ENCODE data around the gene MXRA8.
"Not testable (repeated sequence)": the region's sequence is repeated elsewhere in the genome, so short reads cannot be mapped to it uniquely, and the experiment has no call there.

Gene MXRA8

DNA sequence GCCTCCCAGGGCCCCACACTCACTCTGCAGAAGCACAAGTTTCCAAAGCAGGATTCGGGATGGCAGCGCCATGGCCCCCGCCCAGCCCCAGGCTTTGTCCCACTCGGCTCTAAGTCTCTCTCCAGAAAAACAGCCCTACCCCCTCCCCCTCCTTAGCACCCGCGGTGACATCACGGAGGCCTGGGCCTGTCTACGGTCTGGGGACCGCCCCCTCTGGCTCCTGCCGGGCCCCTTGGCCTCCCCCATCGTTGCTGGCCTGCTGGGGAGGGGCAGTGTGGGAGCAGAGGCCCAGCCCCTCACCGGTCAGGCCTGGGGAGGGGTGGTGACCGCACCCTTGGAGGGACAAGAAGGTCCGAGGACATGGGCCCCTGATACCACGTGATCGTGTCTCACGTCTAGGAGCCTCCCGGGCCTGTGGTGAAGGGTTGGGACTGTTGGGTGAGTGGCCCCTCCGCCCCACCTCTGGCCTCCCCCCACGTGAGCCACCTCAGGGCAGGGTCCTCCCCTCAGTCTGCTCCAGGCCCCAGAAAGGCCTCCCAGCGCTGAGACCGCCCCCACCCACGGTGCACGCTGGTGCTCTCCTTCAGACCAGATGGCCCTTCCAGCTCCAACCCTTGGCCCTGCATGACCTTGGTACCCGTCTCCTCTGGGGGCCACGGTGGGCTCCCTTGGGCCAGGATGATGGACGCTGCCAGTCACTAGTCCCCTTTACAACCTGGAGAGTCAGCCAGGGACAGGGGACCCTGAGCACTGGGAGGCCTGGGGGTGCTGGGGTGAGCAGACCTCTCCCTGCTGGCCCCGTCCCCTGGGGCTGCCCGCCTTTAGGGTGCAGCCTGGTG, at the start of gene MXRA8:
Gene MXRA8, minus strand, starts transcription at position 123 of the 839 bp plus-strand sequence. Its CDS starts 51 bp downstream, at position 72.
- DNase-seq, result no peak

DNA sequence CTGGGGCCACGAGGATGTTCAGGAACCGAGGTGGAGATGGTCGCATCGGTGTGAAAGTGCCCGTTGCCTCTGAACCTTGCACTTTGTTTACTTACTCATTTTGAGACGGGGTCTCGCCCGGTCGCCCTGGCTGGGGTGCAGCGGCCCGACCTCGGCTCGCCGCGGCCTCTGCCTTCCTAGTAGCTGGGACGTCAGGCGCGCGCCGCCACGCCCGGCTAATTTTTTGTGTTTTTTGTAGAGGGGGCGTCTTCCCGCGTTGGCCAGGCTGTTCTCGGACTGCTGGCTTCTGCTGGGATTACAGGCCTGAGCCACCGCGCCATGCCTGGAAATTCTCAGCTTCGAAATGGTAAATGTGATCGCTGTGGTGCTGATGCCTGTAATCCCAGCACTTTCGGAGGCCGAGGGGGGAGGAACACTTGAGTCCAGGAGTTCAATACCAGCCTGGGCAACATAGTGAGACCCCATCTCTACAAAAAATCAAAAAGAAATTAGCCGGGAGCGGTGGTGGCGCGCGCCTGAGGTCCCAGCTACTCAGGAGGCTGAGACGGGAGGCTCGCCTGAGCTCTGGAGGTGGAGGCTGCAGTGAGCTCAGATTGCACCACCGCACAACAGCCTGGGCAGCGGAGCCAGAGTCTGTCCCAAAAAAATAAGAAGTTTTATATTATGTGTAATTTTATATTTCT, 49.4 kb upstream of the MXRA8 start:
- no peak for DNase-seq

DNA sequence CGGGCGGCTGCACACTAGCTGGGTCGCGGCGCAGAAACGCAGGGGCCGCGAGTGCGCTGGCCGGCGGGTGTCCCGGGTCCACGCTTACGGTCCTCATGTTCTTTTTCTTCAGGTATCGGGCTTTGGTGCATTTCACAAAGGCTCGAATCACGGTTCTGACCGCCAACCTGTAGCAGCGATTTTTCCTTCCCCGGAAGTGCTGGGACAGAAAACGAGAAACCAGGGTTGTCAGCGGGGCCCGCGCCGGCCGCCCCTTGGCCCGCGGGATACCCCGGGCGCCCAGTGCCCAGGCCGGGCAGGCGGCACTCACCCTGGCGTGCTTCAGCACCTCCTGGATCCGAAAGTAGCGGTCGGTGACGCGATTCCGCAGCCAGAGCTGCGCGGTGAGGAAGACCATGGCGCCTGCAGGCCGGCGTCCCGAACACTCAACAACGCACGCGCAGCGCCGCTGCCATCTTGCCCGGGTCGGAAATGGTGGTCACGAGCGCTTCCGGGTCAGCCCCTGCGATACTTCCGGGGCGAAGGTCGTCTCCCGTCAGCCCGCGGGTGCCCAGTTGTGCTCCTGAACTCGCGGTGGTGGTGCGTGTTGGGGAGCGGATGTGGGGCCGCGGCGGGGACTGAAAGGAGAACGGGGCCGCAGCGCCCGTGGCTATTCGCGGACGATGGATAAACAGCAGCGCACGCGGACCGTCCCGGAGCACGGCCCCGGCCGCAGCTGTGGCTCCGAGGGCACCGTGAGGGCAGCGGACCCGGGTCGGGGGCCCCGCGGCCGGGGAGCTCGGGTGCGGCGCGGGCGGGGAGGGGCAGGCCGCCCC, 48.7 kb upstream of the MXRA8 start, which contains the start of gene MRPL20:
Gene MRPL20, minus strand, starts transcription at position 473 of the 815 bp plus-strand sequence. Its CDS starts 76 bp downstream, at position 397.
- DNase-seq, result peak; percentile 89

DNA sequence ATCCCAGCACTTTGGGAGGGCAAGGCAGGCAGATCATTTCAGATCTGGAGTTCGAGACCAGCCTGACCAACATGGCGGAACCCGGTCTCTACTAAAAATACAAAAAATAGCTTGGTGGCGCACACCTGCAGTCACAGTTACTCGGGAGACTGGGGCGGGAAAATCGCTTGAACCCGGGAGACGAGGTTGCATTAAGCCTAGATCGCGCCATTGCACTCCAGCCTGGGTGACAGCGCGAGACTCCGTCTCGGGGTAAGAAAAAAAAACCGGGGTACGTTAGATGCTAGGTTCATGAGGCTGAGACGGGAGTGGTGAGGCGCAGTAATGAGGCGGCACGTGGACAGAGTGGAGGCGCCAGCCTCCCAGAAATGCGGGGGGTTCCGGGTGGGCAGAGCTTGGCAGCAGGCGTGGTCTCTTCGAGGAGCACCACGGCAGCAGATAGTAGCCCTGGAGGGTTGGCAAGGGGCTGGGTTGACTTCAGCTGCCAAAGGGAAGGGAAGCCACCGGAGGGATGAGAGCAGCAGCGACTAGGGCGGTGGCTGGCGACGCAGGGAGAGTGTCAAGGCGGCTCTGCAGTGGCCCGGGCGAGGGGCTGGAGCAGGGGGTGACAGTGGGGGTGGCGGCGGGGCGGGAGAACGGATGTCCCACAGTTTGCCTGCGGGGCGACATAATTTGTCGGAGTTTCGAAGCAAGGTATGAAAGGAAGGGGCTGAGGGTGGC, 47.9 kb upstream of the MXRA8 start:
- no peak for DNase-seq

- no peak for DNase-seq
Observed at GRCh38 chr1:1403653-1404052, 45.3 kb upstream of the MXRA8 start.

DNA sequence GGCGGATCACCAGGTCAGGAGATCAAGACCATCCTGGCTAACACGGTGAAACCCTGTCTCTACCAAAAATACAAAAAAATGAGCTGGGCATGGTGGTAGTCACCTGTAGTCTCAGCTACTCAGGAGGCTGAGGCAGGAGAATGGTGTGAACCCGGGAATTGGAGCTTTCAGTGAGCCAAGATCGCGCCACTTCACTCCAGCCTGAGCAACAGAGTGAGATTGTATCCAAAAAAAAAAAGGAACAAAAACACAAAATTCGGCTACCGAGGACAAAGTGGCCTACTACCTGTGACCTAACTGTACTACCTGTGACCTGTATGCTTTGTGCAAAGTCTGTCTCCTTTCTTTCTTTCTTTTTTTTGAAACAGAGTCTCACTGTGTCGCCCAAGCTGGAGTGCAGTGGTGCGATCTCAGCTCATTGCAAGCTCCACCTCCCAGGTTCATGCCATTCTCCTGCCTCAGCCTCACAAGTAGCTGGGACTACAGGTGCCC, 44.6 kb upstream of the MXRA8 start:
- not testable (repeated sequence) for DNase-seq

- DNase-seq, result peak; percentile 51
Observed at GRCh38 chr1:1402072-1402900, 43.9 kb upstream of the MXRA8 start.

DNA sequence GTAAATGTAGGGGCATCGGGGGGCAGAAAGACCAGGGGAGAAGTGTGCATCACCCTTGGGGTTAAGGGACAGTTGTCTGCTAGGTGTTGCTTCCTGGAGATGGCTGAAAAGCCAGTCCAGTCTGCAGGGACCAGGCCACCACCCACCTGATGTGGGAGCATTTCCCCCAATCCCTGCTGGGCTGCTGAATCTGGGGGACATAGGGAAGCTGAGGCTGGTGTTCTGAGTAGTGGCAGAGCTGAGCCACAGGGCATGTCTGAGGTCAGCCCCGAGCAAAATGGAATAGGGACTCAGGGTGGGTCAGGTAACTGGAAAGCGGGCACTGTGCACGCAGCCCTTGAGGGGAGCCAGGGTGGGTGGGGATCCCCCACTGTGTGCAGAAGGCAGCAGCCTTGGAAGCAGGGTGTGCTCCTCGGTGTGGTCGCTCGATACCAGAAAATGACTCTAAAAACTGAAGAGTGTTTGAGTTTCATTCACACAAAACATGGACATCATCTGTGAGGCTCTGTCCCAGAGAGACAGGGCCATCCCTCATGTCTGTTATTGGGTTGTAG, 43.2 kb upstream of the MXRA8 start:
- no peak for DNase-seq

DNA sequence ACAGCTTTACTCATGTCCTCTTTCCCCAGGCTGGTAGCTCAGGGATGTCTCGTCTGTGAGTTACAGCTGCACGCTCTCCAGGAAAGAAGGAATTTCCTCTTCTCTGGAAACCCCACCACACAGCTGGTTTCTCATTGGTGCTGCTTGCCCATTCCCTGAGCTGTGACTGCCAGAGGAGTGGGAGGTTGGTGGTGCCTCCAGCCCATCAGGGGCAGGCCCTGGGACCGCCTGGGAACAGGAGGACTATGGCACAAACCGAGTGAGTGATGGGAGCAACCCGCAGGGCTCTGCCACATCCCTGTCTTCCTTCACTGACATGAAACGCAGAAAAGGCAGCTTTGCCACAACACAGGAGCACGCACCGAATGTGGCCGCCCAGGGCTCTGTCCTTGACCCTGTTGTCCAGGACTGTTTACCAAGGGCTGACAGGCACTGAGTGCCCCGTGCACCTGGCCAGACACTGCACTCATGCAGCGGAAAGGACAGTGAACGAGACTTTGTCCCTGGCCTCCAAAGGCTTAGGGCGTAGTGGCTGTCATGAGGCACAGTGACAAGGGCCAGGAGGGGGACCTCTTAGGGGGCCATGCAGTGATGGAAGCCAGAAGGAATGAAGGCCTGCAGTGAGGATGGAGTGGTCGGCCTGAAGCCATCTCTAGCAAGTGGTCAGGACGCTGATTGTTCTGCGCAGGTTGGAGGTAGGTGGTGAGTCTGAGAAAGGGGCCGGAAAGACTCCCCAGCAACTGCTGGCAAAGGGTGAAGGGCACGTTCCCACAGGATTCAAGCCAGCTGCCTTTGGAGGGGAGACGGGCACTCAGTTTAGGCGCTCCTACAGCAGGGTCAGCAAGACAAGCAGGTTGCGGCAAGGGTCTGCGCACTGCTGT, 42.5 kb upstream of the MXRA8 start:
- DNase-seq, result no peak

GRCh38 chr1:1399872-1400575, 41.7 kb upstream of the MXRA8 start:
- no peak for DNase-seq

DNA sequence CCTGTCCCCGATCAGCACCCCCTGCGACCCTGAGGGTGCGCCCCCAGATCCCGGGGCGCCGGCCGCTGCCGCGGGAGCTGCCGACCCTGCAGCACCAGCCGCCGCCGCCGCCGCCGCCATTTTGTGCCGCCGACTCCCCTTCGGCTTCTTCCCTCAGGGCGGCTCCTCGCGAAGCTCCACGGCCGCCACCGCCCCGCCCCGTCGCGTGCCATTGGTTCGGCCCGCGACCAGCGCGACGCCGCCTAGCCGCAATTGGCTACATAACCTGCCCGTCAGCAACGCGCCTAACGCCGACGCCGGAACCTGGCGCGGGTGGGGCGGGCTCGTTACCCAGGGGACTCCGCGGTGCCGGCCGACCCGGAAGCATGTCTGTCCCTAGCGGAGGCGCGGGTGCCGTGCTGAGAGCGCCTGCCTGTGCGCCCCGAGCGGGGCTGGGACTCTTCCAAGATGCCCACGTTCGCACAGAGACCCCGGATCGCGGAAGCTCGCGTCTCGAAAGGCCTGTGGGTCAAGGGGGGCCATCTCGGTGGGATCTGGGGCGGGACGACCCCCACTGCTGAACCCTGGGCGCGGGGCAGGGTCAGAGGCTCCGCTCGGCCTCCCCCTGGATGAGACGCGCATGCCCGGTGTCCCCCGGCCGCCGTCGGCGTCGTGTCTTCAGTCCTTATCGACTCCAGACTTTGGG, 41.0 kb upstream of the MXRA8 start, which contains the start of gene CCNL2:
Gene CCNL2, minus strand, starts transcription at position 149 of the 685 bp plus-strand sequence. Its CDS starts 29 bp downstream, at position 120.
- peak; percentile 96 for DNase-seq

DNA sequence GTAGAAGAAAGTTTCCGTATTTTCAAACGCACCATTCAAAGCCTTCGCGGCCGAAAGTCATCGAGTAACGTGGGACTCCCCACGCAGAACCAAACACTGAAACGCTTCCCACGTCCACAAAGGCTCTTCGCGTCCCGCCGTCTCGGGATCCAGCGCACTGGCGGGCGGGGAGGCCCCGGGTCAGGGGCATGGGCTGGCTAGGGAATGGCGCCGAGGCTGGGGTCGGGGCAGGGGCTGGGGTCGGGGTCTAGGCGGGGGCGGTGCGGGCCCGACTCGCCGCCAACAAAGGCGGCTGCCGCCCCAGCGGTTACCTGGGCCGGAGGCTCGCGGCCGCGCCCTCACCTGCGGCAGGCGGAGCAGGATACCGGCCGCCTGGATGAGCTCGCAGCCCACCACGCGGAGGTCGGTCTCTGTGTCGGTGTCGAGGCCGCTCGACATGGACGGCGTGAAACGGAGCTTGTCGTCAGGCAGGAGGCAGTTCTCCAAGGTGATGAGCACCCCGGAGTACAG, 40.4 kb upstream of the MXRA8 start:
- no peak for DNase-seq

GRCh38 chr1:1397839-1398523, 39.6 kb upstream of the MXRA8 start:
- DNase-seq, result peak; percentile 59

GRCh38 chr1:1395166-1395565, 36.8 kb upstream of the MXRA8 start:
- DNase-seq, result no peak

- no peak for DNase-seq
Observed at GRCh38 chr1:1394116-1394515, 35.8 kb upstream of the MXRA8 start.

GRCh38 chr1:1393428-1393827, 35.1 kb upstream of the MXRA8 start:
- no peak for DNase-seq

GRCh38 chr1:1393014-1393413, 34.7 kb upstream of the MXRA8 start:
- DNase-seq, result no peak

DNA sequence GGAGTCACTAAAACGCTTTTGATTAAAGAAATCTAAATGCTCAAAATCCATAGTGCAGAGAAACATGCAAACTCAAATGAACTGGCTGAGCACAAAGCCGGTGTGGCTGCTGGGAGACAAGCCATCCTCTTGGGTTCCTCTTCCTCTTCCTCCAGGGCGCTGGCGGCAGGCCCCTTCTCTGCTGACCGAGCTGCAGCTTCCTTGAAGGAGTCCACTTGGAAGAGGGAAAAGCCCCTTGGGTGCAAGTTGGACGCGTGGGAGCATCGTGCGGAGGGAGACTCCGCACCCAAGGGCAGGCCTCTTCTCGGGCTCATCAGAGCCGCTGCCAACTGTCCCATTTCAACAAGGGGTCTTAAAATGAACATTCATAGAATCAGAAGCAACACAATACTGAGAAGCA, 32.9 kb upstream of the MXRA8 start:
- no peak for DNase-seq
